Activated T-helper 1 cell treated with anti-CD3 and anti-CD28 coated beads, Interleukin-12 subunit alpha, Interleukin-12 subunit beta, Interleukin-2, Interleukin-4 antibody, amounts not matched to agents 30 ng/mL and 10 ng/mL and 1 ng/mL, durations not matched to agents 14 hours and 24 hours and 36 hours (primary cell): Measurements from ENCODE around the gene ASMTL. TPM values are rescaled to one million over a fixed set of nuclear protein-coding genes. Genes with fewer than 3 reads are reported as not detected.
"Not testable (repeated sequence)": the region's sequence is repeated elsewhere in the genome, so short reads cannot be mapped to it uniquely, and the experiment has no call there.

ENCODE experiments used
- DNase-seq: peaks from one replicate; pipeline ENCODE4 v3.0.0; 2021; ENCODE audit warnings: low spot score
- H3K27ac Mint-ChIP-seq: one replicate; pipeline ENCODE4 v1.8.0; 2021; ENCODE audit warnings: mild to moderate bottlenecking, mixed read lengths
- H3K27me3 Mint-ChIP-seq: one replicate; pipeline ENCODE4 v1.8.0; 2022; ENCODE audit warnings: mild to moderate bottlenecking, moderate library complexity, mixed read lengths; ENCODE audit not compliant: insufficient read depth
- H3K36me3 Mint-ChIP-seq: one replicate; pipeline ENCODE4 v1.8.0; 2021; ENCODE audit warnings: low read depth, mixed read lengths
- H3K4me1 Mint-ChIP-seq: one replicate; pipeline ENCODE4 v1.8.0; 2021; ENCODE audit warnings: low read depth, mixed read lengths
- H3K4me3 Mint-ChIP-seq: one replicate; pipeline ENCODE4 v1.8.0; 2021; ENCODE audit warnings: mild to moderate bottlenecking, moderate library complexity, mixed read lengths
- H3K9me3 Mint-ChIP-seq: one replicate; pipeline ENCODE4 v1.8.0; 2021; ENCODE audit warnings: mixed read lengths
- intact Hi-C: fragments of 100-400 bp; cut with micrococcal nuclease; formaldehyde crosslinking; loops from one replicate; pipeline ENCODE4 v1.15.1; 2024
- total RNA-seq: library from RNA; stranded (reverse); gene quantifications from 2 replicates; pipeline ENCODE4 v1.2.3, GENCODE V29; 2022

Gene ASMTL
- total RNA-seq, 1 donor from 2014 or later: 48.0 TPM

DNA sequence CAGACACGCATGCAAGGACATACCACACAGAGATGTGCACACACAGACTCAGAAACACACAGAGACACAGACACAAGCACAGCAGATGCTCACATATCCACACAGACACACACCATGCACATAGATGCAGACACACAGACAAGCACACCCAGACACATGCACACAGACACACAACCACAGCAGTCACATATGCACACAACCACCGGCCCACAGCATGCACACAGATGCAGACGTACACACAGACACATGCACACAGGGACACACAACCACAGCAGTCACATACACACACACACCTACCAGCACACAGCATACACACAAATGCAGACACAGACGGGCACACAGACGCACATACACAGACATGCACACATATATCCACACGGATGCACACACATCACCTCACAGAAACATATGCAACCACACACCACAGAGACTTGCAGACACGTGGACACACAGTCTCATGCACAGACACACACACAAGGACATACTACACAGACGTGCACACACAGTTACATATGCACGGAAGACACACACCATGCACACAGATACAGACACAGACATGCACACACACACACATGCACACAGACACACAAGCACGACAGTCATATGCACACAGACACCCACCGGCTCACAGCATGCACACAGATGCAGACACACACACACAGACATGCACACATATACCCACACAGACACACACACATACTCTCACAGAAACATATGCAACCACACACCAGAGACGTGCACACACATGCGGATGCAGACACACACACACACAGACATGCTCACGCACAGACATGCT is 35.5 kb downstream of the ASMTL start:
- Mint-ChIP-seq H3K36me3 (peaks cover 41% of the 10 kb centered on the region), H3K27me3 (no peaks in the 10 kb centered on the region), H3K4me1 (no peaks in the 10 kb centered on the region), H3K4me3 (no peak overlapping the region), H3K9me3 (peaks cover 14% of the 10 kb centered on the region), H3K27ac (no peak overlapping the region)
- intact Hi-C loops: no loop called here
- DNase-seq: no peak

DNA sequence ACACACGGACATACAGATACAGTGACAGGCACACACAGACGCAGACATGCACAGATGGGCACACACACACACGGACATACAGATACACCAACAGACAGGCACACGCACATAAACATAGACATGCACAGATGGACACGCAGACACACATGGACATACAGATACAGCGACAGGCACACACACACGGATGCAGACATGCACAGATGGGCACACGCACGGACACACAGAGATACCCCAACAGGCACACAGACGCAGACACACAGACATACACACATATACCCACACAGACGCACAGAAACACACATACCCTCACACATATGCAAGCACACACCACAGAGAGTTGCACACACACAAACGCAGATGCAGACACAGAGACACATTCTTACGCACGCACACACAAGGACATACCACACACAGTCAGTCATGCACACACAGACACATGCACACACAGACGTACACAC is 36.4 kb downstream of the ASMTL start:
- intact Hi-C loops: no loop called here
- Mint-ChIP-seq H3K4me1 (no peaks in the 10 kb centered on the region), H3K36me3 (peaks cover 33% of the 10 kb centered on the region), H3K4me3 (no peak overlapping the region), H3K27ac (no peak overlapping the region), H3K27me3 (no peaks in the 10 kb centered on the region), H3K9me3 (peaks cover 7% of the 10 kb centered on the region)
- DNase-seq: no peak

DNA sequence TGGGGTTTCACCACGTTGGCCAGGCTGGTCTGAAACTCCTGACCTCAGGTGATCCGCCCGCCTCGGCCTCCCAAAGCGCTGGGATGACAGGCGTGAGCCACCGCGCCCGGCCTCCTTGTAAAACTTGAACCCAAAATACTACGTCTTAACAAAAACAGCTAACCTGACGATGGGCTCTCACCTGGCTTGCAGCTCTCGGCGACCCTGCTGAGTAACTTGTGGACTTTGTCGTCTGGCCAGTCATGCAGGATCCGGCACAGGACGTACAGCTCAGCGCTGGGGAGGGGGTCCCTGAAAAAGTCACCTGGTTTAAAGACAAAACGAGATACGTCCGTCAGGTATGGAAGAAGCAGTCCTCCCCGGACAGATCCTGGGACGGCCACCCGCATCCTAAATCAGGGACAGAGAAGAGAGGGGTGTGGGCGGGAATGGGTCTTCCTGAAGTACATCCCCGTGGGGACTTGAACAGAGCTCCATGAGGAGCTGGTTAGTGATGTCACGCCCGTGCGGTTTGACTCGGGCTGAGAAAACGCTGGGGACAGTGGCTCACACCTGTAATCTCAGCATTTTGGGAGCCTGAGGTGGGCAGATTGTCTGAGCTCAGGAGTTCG is 40.1 kb downstream of the ASMTL start:
- no peaks in the 10 kb centered on the region for H3K27me3 Mint-ChIP-seq
- DNase-seq: no peak
- H3K27ac Mint-ChIP-seq: no peak overlapping the region
- intact Hi-C loops: no loop called here
- H3K9me3 Mint-ChIP-seq: no peaks in the 10 kb centered on the region
- H3K36me3 Mint-ChIP-seq: peaks cover 18% of the 10 kb centered on the region
- no peaks in the 10 kb centered on the region for H3K4me1 Mint-ChIP-seq
- H3K4me3 Mint-ChIP-seq: no peak overlapping the region

DNA sequence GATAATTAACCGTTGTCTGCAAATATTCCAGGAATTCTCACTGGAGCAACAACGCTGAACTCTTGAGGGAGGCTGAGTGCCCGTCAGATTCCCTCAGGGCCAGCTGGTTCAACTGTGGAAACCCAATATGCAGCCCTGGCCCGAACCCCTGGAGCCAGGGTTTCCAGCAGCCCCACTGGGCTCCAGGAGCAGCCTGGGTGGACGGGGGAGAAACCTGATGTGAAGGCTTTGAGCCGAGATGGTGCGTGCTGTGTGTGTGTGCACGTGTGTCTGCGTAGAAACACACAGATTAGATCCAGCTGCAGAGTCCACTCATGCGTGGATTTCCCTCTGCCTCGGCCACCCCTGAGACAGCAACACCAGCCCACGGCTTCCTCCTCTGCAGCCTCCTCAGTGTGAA is 41.4 kb downstream of the ASMTL start:
- intact Hi-C loops: no loop called here

DNA sequence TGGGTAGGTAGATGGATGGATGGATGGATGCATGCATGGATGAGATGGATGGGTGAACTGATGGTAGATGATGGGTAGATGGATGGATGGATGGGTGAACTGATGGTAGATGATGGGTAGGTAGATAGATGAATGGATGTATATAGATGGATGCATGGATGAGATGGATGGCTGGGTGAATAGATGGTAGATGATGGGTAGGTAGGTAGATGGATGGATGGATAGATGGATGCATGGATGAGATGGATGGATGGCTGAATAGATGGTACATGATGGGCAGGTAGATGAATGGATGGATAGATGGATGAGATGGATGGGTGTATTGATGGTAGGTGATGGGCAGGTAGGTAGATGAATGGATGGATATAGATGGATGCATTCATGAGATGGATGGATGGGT is 45.7 kb downstream of the ASMTL start:
- DNase-seq: no peak
- Mint-ChIP-seq H3K27ac (no peak overlapping the region), H3K9me3 (no peaks in the 10 kb centered on the region), H3K27me3 (no peaks in the 10 kb centered on the region), H3K4me1 (no peaks in the 10 kb centered on the region), H3K36me3 (peaks cover 2% of the 10 kb centered on the region), H3K4me3 (no peak overlapping the region)
- intact Hi-C loops: no loop called here

More for the DNA sequence above, 41.4 kb downstream of the ASMTL start:
- no peak overlapping the region for H3K4me3 Mint-ChIP-seq
- H3K36me3 Mint-ChIP-seq: peaks cover 18% of the 10 kb centered on the region
- no peaks in the 10 kb centered on the region for H3K27me3 Mint-ChIP-seq
- no peaks in the 10 kb centered on the region for H3K9me3 Mint-ChIP-seq
- DNase-seq: no peak
- H3K27ac Mint-ChIP-seq: no peak overlapping the region
- no peaks in the 10 kb centered on the region for H3K4me1 Mint-ChIP-seq

DNA sequence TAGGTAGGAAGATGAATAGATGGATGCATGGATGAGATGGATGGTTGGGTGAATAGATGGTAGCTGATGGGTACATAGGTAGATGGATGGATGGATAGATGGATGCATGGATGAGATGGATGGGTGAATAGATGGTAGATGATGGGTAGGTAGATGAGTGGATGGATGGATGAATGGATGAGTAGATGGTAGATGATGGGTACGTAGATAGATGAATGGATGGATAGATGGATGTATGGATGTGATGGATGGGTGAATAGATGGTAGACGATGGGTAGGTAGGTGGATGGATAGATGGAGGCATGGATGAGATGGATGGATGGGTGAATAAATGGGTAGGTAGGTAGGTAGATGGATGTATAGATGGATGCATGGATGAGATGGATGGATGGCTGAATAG is 46.9 kb downstream of the ASMTL start:
- H3K4me1 Mint-ChIP-seq, DNase-seq, H3K4me3 Mint-ChIP-seq, H3K36me3 Mint-ChIP-seq, H3K27ac Mint-ChIP-seq, H3K9me3 Mint-ChIP-seq, H3K27me3 Mint-ChIP-seq, intact Hi-C loops: not testable (repeated sequence)

DNA sequence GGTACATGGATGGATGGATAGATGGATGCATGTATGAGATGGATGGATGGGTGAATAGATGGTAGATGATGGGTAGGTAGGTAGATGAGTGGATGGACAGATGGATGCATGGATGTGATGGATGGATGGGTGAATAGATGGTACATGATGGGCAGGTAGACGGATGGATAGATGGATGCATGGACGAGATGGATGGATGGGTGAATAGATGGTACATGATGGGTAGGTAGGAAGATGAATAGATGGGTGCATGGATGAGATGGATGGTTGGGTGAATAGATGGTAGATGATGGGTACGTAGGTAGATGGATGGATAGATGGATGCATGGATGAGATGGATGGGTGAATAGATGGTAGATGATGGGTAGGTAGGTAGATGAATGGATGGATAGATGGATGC is 48.8 kb downstream of the ASMTL start:
- H3K4me1 Mint-ChIP-seq, intact Hi-C loops, H3K4me3 Mint-ChIP-seq, DNase-seq, H3K9me3 Mint-ChIP-seq, H3K27ac Mint-ChIP-seq, H3K36me3 Mint-ChIP-seq, H3K27me3 Mint-ChIP-seq: not testable (repeated sequence)

DNA sequence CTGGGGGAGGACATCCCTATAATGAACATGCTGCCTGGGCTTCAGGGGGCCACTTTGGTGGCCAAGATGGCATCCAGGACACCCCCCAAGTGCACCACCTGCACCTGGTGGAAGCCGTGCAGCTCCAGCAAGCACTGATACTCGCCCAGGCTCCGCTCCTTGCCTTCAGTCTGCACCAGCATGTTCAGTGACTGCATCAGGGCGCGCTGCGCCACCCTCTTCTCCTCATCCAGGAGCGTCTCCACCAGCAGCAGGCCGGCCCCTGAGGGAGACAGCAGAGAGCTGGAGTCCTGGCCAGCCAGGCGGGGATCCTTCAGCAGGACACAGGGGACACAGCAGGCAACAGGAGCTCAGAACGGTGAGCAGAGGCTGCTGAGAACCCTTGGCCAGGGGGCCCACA is 49.5 kb downstream of the ASMTL start:
- no peak for DNase-seq
- intact Hi-C loops: no loop called here
- H3K27me3 Mint-ChIP-seq: no peaks in the 10 kb centered on the region
- no peak overlapping the region for H3K27ac Mint-ChIP-seq
- no peaks in the 10 kb centered on the region for H3K36me3 Mint-ChIP-seq
- no peaks in the 10 kb centered on the region for H3K9me3 Mint-ChIP-seq
- H3K4me1 Mint-ChIP-seq: no peaks in the 10 kb centered on the region
- no peak overlapping the region for H3K4me3 Mint-ChIP-seq

DNA sequence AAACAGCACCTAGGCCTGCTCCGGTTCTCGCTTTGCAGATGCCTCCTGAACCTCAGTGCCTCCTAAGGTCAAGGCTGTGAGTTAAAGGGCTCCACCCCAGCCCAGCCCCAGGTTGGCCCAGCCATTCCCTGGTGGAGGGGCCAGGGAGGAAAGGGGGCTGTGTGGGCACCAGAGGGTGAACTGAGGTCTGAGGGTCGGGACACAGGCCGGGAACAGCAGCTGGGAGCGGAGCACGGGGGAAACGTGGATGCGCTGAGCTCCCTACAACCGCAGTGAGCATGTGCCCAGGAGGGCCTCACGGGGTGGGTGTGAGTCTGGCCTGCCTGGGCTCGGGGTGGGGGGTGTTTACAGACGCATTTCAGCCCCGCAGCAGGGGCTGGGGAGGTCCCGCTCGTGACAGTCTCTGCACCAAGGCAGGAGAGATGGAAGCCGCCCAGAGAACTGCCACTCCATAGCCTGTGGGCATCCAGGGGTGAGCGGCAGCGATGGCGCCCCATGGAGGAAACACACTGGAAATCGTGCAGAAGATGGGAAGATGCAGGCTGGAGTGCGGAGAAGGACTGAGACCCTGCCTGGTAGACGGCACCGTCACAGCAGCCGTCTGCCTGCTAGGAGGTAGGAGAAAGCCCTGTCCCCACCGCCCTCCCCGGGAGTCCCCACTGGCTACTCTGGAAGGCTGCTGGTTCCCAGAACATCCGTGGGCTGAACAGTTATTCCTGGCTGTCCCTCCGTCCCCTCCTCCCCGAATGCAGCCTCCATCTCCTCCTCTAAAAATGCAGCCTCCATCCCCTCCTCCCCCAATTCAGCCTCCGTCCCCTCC is 50.9 kb downstream of the ASMTL start:
- H3K36me3 Mint-ChIP-seq: peaks cover 2% of the 10 kb centered on the region
- DNase-seq: no peak
- intact Hi-C loops: no loop called here
- no peaks in the 10 kb centered on the region for H3K4me1 Mint-ChIP-seq
- H3K4me3 Mint-ChIP-seq: no peak overlapping the region
- no peak overlapping the region for H3K27ac Mint-ChIP-seq
- no peaks in the 10 kb centered on the region for H3K27me3 Mint-ChIP-seq
- H3K9me3 Mint-ChIP-seq: no peaks in the 10 kb centered on the region

DNA sequence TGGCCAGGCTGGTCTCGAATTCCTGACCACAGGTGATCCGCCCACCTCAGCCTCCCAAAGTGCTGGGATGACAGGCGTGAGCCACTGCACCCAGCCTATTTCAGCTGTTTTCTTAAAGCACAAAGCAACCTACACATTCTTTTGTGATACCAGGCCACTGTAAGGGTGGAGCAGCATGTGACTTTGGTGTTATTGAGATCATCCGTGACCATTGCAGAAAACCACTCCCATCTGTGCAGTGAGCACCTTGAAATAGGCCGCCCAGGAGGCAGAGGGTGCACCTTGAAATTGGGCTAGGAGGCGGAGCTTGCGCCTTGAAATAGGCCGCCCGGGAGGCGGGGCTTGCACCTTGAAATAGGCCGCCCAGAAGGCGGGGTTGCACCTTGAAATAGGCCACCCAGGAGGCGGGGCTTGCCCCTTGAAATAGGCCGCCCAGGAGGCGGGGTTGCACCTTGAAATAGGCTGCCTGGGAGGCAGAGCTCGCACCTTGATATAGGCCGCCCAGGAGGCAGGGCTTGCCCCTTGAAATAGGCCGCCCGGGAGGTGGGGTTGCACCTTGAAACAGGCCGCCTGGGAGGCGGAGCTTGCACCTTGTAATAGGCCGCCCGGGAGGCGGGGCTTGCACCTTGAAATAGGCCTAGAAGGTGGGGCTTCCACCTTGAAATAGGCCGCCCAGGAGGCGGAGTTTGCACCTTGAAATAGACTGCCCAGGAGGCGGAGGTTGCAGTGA is 51.8 kb downstream of the ASMTL start:
- Mint-ChIP-seq H3K27me3 (no peaks in the 10 kb centered on the region), H3K27ac (no peak overlapping the region), H3K36me3 (peaks cover 7% of the 10 kb centered on the region), H3K9me3 (no peaks in the 10 kb centered on the region), H3K4me3 (no peak overlapping the region), H3K4me1 (peaks cover 3% of the 10 kb centered on the region)
- DNase-seq: no peak
- intact Hi-C loops: no loop called here

DNA sequence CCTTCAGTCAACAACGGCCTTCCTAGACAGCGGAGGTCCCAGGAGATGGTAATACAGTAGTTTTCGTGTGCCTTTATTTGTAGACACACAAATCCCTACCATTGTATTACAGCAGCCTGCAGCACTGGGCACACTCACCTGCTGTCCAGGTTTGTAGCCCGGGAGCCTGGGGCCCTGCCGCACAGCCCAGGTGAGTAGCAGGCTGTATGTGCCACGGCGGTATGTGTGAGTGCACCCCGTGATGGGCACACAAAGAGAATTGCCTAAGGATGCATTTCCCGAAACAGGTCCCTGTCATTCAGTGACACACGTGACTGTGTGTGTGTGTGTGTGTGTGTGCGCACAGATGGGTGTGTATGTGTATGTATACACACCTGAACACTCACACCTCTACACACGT is 52.7 kb downstream of the ASMTL start:
- DNase-seq: no peak
- no peaks in the 10 kb centered on the region for H3K27me3 Mint-ChIP-seq
- no peak overlapping the region for H3K27ac Mint-ChIP-seq
- peaks cover 14% of the 10 kb centered on the region for H3K36me3 Mint-ChIP-seq
- intact Hi-C loops: no loop called here
- peaks cover 11% of the 10 kb centered on the region for H3K4me1 Mint-ChIP-seq
- H3K9me3 Mint-ChIP-seq: no peaks in the 10 kb centered on the region
- H3K4me3 Mint-ChIP-seq: no peak overlapping the region

DNA sequence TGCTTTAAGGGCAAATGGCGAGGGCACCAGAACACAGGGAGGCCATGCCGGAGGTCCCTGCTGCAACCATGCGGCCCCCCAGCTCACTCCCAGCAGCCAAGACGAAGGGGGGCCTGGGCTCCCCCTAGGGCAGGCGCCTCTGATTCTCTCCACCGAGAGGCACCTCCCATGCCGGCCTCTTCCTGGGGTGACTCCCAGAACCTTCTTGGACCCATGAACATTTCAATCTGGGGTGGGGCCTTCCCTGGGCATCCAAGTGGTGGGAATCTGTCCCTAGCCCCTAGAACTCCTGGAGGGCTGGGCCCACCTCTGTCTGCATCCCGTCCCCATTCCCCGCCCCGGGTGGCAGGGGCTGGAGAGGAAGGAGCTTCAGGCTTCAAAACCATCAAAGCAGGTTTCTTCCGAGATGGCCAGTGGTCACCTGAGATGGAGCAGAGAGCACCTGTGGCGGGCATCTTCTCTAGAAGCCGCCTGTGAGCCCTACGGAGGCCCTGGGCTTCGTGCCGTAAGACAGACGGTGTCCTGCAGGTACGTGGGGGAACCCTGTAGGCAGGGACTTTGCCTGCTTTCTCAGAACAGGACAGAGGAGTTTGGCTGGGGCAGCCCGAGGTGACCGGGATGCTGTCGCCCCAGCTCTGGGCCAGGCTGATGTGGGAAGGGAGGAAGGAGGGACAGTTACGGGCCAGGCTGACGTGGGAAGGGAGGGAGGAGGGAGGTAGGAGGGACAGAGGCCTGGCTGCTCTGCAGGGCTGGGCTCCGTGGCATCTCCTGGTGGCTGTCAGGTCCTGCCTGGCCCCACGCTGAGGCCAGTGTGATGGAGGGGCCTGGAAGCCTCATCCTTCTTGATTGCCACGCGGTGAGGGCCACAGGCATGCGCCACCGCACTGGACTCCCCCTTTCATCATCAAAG is 54.0 kb downstream of the ASMTL start:
- Mint-ChIP-seq H3K36me3 (peaks cover 20% of the 10 kb centered on the region), H3K4me3 (no peak overlapping the region), H3K9me3 (no peaks in the 10 kb centered on the region), H3K27ac (no peak overlapping the region), H3K4me1 (peaks cover 22% of the 10 kb centered on the region), H3K27me3 (no peaks in the 10 kb centered on the region)
- no peak for DNase-seq
- intact Hi-C loops: loop anchor here (10.0 kb wide), 1 partner anchor 1014 kb away; the partner anchor contains the start of gene PPP2R3B
